GM19324 (cell line): Measurements from ENCODE around the gene PRKN.

Experiments used
- ATAC-seq: cut with Tn5 transposase; IDR thresholded peaks from one replicate; pipeline ENCODE4 v1.9.1; 2021; ENCODE audit warnings: mild to moderate bottlenecking, moderate library complexity; ENCODE audit not compliant: unreplicated experiment, low FRiP score

The PRKN gene

GRCh38 chr6:161727083-161727833 lies 1000.3 kb downstream of the PRKN start:
- ATAC-seq: no peak

GRCh38 chr6:161722394-161722793 lies 1005.2 kb downstream of the PRKN start:
- ATAC-seq: no peak

GRCh38 chr6:161721511-161721910 lies 1006.1 kb downstream of the PRKN start:
- no peak for ATAC-seq

DNA sequence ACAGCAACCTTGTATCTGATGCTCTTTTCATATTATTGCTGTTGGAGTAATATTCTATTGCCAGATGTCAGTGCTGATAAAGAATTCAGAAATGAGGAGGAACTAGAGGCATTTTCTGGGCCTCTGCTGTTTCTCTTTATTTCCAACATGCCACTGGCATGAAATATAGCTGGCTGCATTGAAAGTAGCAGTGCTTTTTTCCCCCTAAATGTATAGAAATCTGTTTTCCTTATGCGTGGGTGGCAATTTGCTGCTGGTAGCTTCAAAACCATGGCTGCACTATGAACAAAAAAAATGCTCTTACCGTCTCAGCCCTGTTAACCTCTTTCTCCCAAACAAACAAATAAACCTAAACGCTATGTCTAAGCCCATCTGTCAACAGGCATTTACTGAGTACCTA lies 1011.4 kb downstream of the PRKN start:
- ATAC-seq: no peak

DNA sequence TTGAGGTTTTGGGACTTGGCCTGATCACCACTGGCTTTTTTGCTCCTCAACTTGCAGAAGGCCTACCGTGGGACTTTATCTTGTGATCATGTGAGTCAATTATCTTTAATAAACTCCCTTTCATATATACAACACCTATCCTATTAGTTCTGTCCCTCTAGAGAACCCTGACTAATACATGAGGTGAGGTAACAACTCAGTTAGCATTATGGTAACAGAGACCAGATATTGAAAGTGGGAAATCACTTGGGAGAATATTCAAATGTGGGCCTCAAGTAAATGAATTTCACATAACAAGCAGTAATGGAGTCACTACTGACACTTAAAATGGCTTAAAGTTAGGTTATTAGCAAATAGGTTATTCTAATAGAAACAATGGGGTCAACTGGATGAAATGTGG lies 1015.6 kb downstream of the PRKN start:
- ATAC-seq: no peak

- no peak for ATAC-seq
Observed at GRCh38 chr6:161711515-161711914, 1016.1 kb downstream of the PRKN start.

DNA sequence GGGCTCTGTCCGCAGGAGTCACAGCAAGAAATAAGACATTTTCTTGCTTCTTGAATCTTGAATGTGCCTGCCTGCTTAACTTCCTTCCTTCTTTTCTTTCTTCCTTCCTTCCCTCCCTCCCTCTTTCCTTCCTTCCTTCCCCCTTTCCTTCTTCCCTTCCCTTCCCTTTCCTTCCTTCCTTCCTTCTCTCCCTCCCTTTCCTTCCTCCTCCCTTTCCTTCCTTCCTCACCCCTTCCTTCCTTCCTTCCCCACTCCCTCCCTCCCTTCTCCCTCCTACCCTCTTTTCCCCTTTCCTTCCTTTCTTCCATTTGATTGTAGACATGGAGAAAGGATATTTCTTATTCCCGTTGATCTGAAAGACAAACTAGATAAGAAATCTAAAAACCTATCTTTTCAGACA lies 1016.9 kb downstream of the PRKN start:
- no peak for ATAC-seq

GRCh38 chr6:161701056-161701455 lies 1026.5 kb downstream of the PRKN start:
- ATAC-seq: no peak

DNA sequence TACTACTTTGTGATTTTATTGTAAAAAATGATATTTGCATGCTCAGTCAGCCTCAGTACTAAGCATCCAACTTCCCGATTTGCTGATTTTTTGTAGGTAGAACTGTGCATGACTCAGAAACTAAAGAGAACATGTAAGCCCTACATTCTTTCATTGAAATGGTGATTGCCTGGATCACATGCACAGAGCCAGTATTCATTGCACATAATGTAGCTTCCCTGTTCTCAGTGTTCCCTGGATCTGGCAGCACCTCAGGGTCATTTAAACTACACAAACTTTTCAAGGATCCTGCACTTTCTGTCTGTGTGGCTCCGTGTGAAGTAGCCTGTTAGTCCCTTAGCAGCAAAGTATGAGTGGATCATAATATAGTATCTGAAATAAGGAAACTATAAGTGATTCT lies 1030.8 kb downstream of the PRKN start:
- no peak for ATAC-seq

- ATAC-seq: no peak
Observed at GRCh38 chr6:161694995-161695394, 1032.6 kb downstream of the PRKN start.

DNA sequence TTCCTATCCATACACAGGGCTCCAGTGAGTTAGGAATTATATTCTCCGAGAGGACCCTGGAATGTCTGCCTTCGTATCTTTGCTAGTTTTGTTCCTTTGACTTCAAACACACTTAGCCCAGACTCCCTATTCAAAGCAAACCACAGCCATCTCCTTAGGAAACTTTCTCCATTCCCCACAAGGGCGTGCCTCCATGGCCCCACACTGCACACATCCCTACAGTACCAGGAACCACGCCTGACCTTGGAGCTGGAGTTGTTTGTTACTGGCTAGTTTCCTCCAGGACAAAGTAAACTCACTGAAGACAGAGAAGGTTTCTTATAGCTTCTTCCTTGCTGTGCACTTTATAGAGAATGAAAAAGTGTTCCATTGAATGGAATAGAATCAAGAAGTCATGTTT lies 1040.9 kb downstream of the PRKN start:
- ATAC-seq: no peak

DNA sequence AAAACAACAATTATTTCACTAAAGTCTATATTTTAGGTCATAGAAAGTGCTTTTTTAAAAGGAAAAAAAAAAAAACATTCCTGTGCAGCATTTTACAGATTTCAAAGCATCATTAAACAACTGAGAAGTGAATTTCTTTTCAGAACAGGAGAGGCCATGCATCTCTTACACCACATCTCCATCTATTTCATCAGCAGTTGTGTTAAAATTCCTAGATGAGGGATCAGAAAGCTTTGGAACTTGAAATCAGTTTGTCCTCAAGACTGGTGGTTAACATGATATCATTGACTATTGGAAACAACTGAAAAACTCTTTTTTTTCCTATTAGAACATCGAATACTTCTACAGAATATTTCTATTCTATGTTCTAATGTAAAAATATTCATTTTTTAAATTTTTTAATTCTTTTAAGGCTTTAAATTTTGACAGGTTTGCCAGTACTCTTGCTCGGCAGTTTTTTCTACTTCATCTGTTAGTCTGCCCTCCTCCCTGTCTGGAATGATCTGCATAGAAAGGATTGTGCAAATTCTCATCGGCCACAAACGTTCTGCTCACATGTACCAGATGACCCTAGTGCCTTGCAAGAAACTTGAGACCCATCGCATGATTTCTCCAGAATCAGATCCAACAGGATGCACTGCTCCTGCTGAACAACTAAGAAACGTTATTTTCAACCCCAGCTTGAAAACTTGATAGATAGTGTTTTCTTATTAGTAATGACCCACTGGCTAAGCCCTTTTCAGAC lies 1042.7 kb downstream of the PRKN start:
- no peak for ATAC-seq

DNA sequence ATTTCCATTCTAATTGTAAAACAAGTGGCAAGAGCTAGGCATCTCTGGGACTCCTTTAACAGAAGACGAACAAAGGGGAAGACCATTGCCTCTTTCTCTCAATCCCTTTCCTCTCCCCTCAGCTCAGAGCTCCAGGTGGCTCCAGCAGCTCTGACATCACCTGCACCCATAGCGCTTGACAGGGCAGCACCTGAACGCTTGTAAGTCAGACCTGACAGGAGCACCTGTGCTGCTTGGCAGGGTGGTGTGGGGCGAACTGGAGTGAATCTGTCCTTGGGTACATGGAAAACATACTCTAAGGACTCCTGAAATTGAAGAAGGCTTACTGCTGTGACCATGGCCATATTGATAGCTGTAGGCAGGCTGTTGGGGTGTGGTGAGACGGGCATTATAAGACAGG lies 1044.2 kb downstream of the PRKN start:
- no peak for ATAC-seq

- ATAC-seq: no peak
Observed at GRCh38 chr6:161682982-161683381, 1044.6 kb downstream of the PRKN start.

DNA sequence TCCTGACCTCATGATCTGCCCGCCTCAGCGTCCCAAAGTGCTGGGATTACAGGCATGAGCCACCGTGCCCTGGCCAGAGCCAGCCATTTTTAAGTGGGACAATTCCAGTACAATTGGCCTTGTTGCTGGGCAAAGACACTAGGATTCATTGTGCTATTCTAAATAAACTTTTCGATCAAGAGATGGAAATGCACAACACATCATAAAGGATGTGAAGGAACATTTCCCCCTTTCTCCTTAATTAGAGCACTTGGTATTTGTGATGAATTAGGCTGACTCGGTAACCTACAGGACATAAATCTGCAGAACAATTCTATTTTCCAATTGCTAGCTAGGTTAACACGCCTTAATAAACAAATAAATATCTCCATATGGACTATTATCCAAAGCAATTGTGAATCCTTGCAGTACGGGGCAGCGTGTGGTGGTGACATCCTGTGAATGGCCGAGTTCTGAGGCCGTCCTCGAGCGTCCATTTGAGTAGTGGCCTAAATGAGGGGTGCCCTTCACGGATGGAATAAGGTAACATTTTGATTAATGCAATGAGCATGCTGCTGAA lies 1047.5 kb downstream of the PRKN start:
- ATAC-seq: no peak

GRCh38 chr6:161677188-161677587 lies 1050.4 kb downstream of the PRKN start:
- ATAC-seq: no peak

GRCh38 chr6:161676586-161676985 lies 1051.0 kb downstream of the PRKN start:
- no peak for ATAC-seq

GRCh38 chr6:161674930-161675682 lies 1052.5 kb downstream of the PRKN start:
- ATAC-seq: no peak

- ATAC-seq: no peak
Observed at GRCh38 chr6:161673026-161673425, 1054.5 kb downstream of the PRKN start.

DNA sequence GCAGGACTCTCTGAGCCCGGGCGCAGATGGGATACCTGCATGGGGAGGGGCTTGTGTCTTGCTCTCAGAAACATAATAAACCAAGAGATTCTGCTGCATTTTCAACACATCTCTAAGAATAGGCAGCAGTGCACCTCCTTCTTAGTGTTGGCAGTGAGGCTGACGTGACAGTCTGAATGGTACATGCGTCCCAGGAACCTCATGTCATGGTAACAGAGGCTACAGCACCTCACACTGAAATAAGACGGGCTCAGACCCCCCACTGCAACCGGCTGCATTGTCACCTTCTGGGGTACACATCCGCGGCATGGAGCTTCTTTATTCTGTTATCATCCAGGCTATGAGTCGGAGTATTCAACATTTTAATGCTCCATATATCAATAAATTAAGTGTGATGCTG lies 1056.4 kb downstream of the PRKN start:
- ATAC-seq: no peak

DNA sequence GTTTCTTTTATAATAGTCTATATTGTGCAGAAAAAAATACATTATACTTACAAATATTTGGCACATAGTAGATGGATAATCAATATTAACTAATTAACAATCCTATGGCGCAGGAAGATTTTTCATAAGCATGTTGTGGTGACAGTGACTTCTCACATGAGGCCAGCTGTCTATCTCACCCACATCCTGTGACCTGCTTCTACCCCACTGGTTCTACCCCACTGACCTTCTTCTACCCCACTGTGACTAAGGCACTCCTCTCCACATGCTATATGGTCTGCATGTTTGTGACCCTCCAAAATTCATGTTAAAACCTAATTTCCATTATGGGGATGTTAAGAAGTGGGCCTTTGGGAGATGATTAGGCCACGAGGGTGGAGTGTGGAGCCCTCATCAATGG lies 1058.9 kb downstream of the PRKN start:
- ATAC-seq: no peak
